SK-MEL-5 (cell line): ENCODE measurements around the gene FSD1L. TPM values are rescaled to one million over a fixed set of nuclear protein-coding genes. Genes with fewer than 3 reads are reported as not detected.

Source experiments
- DNase-seq: peaks from one replicate; pipeline ENCODE4 v3.0.0-alpha.2; 2016; ENCODE audit warnings: low read depth, low spot score
- in situ Hi-C: cut with HindIII; loops from 2 replicates; pipeline ENCODE4 v1.10.0; 2016; ENCODE audit warnings: low sequenced_read_pairs, high pct_unique_total_duplicates, low pct_unique_long_range_greater_than_20kb
- polyA plus RNA-seq, 2 experiments: library from polyadenylated mRNA; depleted of rRNA; stranded (reverse); fragments of >200 nt; gene quantifications; 2 replicates each; pipeline ENCODE4 v1.2.3, GENCODE V29; 2015
- total RNA-seq: library from RNA; depleted of rRNA; stranded (reverse); fragments of >200 nt; shearing (Covaris generic); gene quantifications from 2 replicates; pipeline ENCODE4 v1.2.3, GENCODE V29; 2014; rRNA removed

The FSD1L gene
- total RNA-seq = 2.5 and 2.7 TPM in 2 replicates
- 0.99 and 1.4 TPM in 2 replicates for polyA plus RNA-seq (2015; cell fraction: cytosol; rRNA removed)
- 18.3 and 21.2 TPM in 2 replicates for polyA plus RNA-seq (2015; cell fraction: nucleus; rRNA removed)

- DNase-seq = peak; percentile 94
- in situ Hi-C loops = no loop called here
Measured at GRCh38 chr9:105447814-105448812, at the start of gene FSD1L. TSS of gene FSD1L (plus strand) at chr9:105448034. CDS start at chr9:105448221, 187 bp downstream.

DNA sequence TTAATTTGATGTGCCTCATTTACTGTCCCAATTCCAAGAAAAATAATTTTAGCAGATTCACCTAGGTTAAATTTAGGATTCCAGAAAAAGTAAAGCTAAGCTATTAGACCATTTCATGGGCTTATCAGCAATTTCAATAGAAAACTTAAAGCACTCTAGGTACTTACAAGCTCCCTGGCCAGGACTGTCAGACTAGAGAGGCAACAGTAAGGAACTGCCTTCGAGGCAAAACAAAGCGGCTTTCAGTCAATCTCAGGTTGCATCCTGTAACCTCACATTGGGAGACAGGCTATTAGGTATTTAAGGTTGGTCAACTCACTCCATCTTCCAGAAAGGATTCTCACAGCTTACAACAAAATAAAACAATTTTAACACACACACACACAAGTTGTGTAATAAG is 48.7 kb upstream of the FSD1L start:
- in situ Hi-C loops = no loop called here
- no peak for DNase-seq

GRCh38 chr9:105401651-105402050 is 46.2 kb upstream of the FSD1L start:
- peak; percentile 50 for DNase-seq
- in situ Hi-C loops = no loop called here

GRCh38 chr9:105403552-105404248 is 44.1 kb upstream of the FSD1L start:
- no peak for DNase-seq
- in situ Hi-C loops = no loop called here

DNA sequence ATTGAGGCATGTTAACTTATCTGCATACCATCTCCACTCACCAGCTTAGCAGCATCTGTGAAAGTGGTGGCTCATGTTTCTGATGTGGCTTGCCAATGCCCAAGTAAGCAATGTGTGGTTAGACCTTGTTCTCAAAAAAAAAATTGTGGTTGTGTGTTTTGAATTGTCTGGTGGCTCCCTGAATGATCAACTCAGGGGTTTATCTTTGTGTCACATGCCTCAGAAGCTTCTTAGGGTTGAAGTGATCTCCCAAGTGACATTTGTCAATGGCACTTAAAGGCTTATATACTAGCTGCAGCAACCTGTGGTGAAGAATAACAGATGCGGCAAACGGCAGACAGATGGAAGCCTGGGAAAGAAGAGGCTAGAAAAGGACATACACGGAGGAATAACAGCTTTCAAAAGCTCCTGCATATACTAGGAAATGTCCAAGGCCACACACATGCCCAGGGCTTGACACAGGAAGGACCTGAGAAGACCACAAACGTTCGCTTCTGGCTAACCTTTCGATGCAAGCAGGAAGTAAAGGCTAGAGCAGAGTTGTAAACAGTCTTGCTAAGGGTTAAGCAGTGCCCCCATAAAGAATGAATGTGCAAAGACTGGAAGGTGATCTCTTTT is 42.2 kb upstream of the FSD1L start:
- DNase-seq = no peak
- in situ Hi-C loops = no loop called here

- no peak for DNase-seq
- in situ Hi-C loops = no loop called here
Measured at GRCh38 chr9:105406369-105406768, 41.5 kb upstream of the FSD1L start.

- peak; percentile 95 for DNase-seq
- in situ Hi-C loops = no loop called here
Measured at GRCh38 chr9:105413525-105413924, 34.3 kb upstream of the FSD1L start.

GRCh38 chr9:105414947-105415661 is 32.7 kb upstream of the FSD1L start:
- in situ Hi-C loops = no loop called here
- peak; percentile 76 for DNase-seq

DNA sequence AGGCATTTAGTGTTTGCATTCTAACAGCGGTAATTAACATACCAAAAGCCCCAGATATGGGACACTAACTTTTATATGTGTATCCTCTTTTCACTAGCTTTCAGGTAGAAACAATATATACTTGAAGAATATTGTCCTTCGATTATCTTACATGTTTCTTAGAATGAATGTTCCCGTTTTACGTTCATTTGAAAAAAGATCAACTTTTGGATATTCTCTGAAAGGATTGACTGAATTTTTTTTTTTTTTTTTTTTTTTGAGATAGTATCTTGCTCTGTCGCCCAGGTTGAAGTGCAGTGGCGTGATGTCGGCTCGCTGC is 32.2 kb upstream of the FSD1L start:
- DNase-seq = no peak
- in situ Hi-C loops = no loop called here

DNA sequence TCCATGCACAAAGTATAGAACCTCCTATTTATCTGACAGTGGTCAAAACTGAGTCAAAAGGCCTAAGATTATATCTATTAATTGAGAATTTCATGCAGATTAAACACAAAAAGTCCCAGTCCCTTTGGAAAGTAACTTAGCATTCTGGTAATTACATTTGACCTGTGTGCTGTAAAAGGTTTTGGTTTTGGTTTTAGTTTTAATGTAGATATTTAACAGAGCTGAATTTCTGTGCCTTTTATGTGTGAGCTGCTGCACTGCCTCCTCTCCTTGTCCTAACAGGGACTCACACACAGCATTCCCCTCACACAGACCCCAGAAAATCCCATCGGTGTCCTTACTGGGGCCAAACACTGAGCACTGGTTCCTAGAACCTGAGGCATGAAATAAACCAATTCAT is 31.0 kb upstream of the FSD1L start:
- in situ Hi-C loops = no loop called here
- no peak for DNase-seq

GRCh38 chr9:105418588-105419500 is 29.0 kb upstream of the FSD1L start:
- in situ Hi-C loops = no loop called here
- DNase-seq = no peak

- DNase-seq = peak; percentile 56
- in situ Hi-C loops = no loop called here
Measured at GRCh38 chr9:105419816-105420597, 27.8 kb upstream of the FSD1L start.

- in situ Hi-C loops = no loop called here
- peak; percentile 22 for DNase-seq
Measured at GRCh38 chr9:105421154-105421553, 26.7 kb upstream of the FSD1L start.

DNA sequence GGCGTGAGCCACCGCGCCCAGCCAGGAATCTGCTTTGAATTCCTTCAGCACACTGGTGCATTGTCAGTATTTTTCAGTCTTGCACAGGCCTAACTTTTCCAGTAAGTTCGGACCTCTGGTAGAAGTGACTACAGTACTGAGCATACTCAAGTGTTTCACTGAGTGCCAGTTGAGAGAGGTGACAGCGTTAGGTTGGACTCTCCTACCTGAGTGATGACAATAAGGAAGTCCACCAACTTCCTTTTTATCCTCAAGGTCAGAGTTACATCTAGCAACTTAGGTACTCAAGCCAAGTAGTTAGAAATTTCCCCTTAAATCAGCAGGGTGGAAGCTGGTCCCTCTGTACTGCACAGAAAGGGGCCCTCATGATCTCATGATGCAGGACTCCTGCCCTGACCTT is 26.0 kb upstream of the FSD1L start:
- in situ Hi-C loops = no loop called here
- DNase-seq = no peak

DNA sequence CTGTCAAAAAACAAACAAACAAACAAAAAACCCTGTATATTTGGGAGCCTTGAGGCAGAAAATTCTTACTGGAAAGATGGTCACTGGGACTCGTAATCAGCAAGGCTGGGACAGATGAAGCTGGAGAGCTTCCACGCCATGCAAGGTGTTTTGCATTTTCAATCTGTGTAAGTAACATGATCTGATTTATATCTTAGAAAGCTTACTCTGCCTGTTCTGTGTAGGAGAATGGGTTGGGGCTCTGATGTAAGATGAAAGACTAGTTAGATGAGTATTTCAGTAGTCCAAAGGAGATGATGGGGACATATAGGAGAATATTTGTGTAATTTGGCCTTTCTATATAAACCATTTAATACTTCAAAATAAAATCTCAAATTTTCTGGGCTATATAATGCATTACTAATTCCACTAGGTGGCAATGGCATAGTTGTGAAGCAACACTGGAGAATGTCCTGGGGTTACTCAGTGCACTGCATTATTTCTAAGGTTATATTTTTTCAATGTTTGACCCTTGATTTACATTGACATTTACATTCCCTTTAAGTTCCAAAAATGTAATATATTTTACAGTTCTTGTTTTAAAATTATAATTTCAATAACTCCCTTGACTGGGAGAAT is 21.9 kb upstream of the FSD1L start:
- DNase-seq = peak; percentile 57
- in situ Hi-C loops = no loop called here

GRCh38 chr9:105426657-105427056 is 21.2 kb upstream of the FSD1L start:
- no peak for DNase-seq
- in situ Hi-C loops = no loop called here
